ENCODE results near the gene POGK.

DNA sequence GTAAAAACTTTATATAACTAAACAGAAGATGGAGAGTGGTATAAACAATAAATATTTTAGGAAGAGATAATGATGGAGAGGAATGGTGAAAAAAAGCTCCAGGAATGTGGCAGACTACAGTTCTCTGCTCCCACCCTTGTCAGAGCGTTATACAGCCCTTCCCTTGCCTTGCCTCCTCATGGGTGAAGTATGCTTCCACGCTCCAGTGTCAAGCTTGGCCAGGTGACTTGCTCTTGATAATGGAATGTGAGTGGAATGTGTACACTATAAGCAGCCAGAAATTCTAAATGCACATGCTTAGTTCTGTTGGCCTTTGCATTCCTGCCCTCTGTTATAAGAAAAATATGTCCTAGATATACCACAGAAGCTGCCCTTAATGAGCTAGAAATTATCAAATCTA lies 24.7 kb upstream of the POGK start:
- TF ChIP-seq RAD21 (IDR thresholded peaks at IDR 0.05; ENCODE audit: low read depth) = no peak
- TF ChIP-seq NFIC (IDR thresholded peaks at IDR 0.05) = no peak
